Skeletal muscle tissue (tissue), 4 donors: ENCODE results near the gene RBBP4. TPM values are rescaled to one million over a fixed set of nuclear protein-coding genes. Genes with fewer than 3 reads are reported as not detected.

Source experiments
- H3K27ac ChIP-seq: one replicate; pipeline ENCODE4 v1.7.0; 2013; ENCODE audit warnings: mild to moderate bottlenecking, low read depth, low read length, inconsistent platforms
- H3K27me3 ChIP-seq, 3 donors: one replicate each; pipeline ENCODE4 v1.7.0; 2013; ENCODE audit warnings: low read length in 3 of 3; ENCODE audit not compliant: control insufficient read depth in 3 of 3, insufficient read depth in 3 of 3
- H3K36me3 ChIP-seq, 3 donors: one replicate each; pipeline ENCODE4 v1.7.0; 2013; ENCODE audit warnings: low read length in 3 of 3; ENCODE audit not compliant: control insufficient read depth in 3 of 3, insufficient read depth in 3 of 3
- H3K4me1 ChIP-seq, 3 donors: one replicate each; pipeline ENCODE4 v1.7.0; 2013; ENCODE audit warnings: low read length in 3 of 3, mild to moderate bottlenecking in 3 of 3; ENCODE audit not compliant: control insufficient read depth in 3 of 3, insufficient read depth in 3 of 3
- H3K4me3 ChIP-seq, 3 donors: one replicate each; pipeline ENCODE4 v1.7.0; 2013; ENCODE audit warnings: low read length in 3 of 3
- H3K9ac ChIP-seq, 3 donors: one replicate each; pipeline ENCODE4 v1.7.0; 2013; ENCODE audit warnings: low read length in 3 of 3, mild to moderate bottlenecking in 3 of 3, moderate library complexity in 2 of 3, low read depth in 1 of 3
- H3K9me3 ChIP-seq, 3 donors: one replicate each; pipeline ENCODE4 v1.7.0; 2013; ENCODE audit warnings: low read length in 3 of 3; ENCODE audit not compliant: control insufficient read depth in 3 of 3
- total RNA-seq: library from RNA; depleted of rRNA; stranded (reverse); fragments of >200 nt; gene quantifications from one replicate; pipeline ENCODE4 v1.2.3, GENCODE V29; 2014
- donor health status: Osteomylitis.

RBBP4 gene
- total RNA-seq, 1 donor from 2014 or later, result 104 TPM

DNA sequence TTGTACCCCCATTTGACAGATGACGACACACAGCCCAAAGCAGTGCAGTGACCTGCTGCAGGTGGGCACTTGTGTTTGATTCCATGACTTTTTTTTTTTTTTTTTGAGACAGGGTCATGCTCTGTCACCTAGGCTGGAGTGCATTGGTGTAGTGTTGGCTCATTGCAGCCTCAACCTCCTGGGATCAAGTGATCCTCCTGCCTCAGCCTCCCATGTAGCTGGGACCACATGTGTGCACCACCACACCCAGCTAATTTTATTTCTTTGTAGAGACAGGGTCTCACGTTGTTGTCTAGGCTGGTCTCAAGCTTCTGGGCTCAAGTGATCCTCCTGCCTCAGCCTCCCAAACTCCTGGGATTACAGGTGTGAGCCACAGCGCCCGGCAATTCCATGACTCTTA lies 66.5 kb downstream of the RBBP4 start:
- Histone ChIP-seq H3K9ac (no peak overlapping the region), H3K9me3 (no peaks in the 10 kb centered on the region), H3K36me3 (no peaks in the 10 kb centered on the region), H3K4me3 (no peak overlapping the region), H3K27ac (no peak overlapping the region), H3K4me1 (peaks cover 0 to 6% (median 2%) of the 10 kb centered on the region in 3 donors), H3K27me3 (no peaks in the 10 kb centered on the region)

- Histone ChIP-seq H3K4me3 (no peak overlapping the region), H3K4me1 (peaks cover 0 to 5% (median 2%) of the 10 kb centered on the region in 3 donors), H3K36me3 (no peaks in the 10 kb centered on the region), H3K9ac (no peak overlapping the region), H3K9me3 (no peaks in the 10 kb centered on the region), H3K27me3 (no peaks in the 10 kb centered on the region), H3K27ac (no peak overlapping the region)
Measured at GRCh38 chr1:32718036-32718435, 67.0 kb downstream of the RBBP4 start.

DNA sequence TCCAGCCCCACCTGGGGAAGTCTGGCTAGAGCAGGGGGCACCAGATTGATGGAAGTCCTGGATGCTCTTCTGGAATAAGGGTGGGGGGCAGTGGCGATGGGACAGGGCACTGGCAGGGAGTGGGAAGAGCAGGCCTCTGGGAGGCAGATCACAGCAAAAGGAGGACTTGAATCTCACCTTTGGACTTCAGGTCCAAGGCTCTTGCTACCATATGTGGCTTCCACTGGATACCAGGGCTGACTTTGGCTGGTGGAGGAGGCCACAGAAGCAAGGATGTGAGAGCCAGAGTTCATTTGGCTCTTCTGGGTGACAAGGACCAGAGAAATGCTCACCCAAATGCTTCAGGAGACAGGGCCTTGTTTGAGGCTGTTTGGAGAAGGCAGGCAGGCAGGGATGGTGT lies 67.5 kb downstream of the RBBP4 start:
- H3K4me1 ChIP-seq, result peaks cover 0 to 5% (median 2%) of the 10 kb centered on the region in 3 donors
- no peaks in the 10 kb centered on the region for H3K27me3 ChIP-seq
- H3K27ac ChIP-seq, result no peak overlapping the region
- no peak overlapping the region for H3K9ac ChIP-seq
- no peaks in the 10 kb centered on the region for H3K9me3 ChIP-seq
- H3K36me3 ChIP-seq, result no peaks in the 10 kb centered on the region
- H3K4me3 ChIP-seq, result no peak overlapping the region

DNA sequence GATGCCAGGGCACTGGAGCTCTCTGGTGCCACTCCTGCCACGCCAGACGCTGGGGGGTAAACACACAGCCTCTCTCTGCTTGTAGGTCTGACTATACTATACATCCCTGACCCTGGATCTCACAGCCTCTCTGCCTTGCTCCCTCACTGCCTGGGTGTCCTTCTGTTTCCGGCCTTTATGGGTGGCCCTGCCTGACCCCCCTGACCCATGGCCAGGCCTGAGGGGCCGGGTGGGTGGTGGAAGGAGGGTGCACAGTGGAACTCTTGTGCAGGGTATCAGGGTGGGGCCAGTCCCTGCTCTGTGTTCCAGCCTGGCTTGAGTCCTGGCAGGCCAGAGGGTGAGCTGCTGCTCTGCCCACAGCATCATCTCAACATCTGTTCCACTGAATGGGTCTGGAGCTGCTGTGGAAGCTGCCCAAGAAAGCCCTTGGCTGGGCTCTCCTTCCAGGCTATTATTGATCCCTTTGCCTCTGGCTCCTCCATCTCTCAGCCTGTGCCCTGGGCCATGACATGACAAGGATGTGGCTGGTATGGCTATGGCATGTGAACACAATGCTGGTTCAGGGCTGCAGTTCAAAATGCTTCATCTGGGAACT lies 68.8 kb downstream of the RBBP4 start:
- no peaks in the 10 kb centered on the region for H3K36me3 ChIP-seq
- H3K4me3 ChIP-seq, result no peak overlapping the region
- H3K27me3 ChIP-seq, result no peaks in the 10 kb centered on the region
- peaks cover 2 to 8% (median 4%) of the 10 kb centered on the region in 3 donors for H3K4me1 ChIP-seq
- H3K27ac ChIP-seq, result no peak overlapping the region
- H3K9me3 ChIP-seq, result no peaks in the 10 kb centered on the region
- H3K9ac ChIP-seq, result no peak overlapping the region

DNA sequence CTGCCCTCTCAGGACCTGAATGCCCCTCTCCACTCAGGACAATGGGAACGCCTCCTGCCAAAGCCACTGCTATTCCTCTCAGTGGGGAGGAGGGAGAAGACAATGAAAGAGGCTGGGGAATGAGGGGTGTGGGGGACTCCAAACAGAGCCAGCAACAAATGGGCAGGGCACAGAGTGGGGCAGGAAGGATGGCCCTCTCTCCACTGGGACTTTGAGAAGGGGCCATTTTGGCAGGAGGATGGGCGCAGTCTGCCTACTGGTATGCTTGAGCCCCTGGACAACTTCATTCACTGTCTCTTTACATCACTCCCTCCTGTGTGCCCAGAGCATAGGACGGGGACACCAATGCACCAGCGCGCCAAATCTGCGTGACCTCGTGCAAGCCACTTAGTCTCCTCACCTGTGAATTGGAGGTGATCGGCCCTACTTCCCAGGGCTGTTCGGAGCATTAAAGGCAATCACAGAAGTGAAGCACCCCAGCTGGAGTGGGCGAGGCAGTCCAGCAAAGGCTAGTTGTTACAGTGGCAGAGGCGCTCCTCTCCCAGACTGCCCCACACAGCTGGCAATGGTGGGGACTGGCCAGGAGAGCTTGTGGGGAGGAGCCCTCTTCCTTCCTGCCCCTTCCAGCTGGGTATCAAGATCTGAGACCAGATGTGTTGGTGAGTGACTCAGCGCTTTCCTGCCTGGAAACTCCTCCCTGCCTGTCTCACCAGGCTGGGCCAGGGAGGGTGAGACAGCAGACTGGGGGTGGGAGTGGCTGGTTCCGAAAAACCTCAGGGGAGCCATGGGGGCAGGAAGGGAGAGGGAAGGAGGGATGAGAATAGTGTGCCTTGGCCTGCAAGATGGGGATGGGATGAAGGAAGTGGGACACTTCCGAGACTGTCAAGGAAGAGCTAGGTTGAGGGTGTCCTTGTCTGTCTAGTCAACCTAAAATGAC lies 73.9 kb downstream of the RBBP4 start:
- Histone ChIP-seq H3K4me3 (no peak overlapping the region), H3K27me3 (no peaks in the 10 kb centered on the region), H3K27ac (no peak overlapping the region), H3K9me3 (no peaks in the 10 kb centered on the region), H3K4me1 (peaks cover 9 to 13% (median 10%) of the 10 kb centered on the region in 3 donors), H3K36me3 (no peaks in the 10 kb centered on the region), H3K9ac (peak overlapping the region; percentile 16 to 50 (median 33))

DNA sequence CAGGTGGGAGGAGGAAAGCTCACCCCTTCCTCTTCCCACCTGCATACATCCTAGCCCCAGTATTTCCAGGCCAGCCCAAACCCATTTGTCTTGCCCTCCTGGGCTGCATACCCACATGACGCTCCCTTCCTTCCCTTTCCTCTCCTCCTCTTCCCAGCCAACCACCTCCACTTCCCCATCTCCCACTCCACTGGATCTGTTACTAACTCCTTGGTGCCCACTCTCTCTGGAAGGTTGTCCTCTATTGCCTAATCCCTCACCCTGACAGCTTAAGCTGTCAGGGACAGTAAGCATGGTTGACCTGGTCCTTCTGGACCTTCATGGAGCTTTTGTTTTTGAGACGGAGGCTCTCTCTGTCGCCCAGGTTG lies 74.6 kb downstream of the RBBP4 start:
- H3K9me3 ChIP-seq, result no peaks in the 10 kb centered on the region
- no peak overlapping the region for H3K9ac ChIP-seq
- H3K27ac ChIP-seq, result no peak overlapping the region
- H3K4me3 ChIP-seq, result no peak overlapping the region
- H3K4me1 ChIP-seq, result peaks cover 9 to 13% (median 10%) of the 10 kb centered on the region in 3 donors
- no peaks in the 10 kb centered on the region for H3K27me3 ChIP-seq
- H3K36me3 ChIP-seq, result no peaks in the 10 kb centered on the region

DNA sequence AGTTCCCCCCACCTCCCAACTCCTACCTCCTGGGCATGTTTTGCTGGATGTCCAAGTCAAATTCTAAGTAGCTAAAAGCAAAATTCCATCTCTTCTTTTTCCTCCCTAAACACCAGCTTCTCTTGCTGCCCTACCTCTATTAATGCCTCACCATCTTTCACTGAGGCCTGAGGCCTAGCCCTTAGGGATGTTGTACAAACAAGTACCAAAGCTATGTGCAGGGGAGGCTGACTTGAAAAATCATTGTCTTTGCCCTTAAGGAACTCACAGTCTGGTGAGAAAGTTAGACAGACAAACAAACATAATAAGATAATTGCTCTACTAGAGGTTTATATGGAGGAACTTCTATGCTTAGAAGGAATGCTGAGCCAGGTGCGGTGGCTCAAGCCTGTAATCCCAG lies 76.9 kb downstream of the RBBP4 start:
- Histone ChIP-seq H3K36me3 (no peaks in the 10 kb centered on the region), H3K27me3 (no peaks in the 10 kb centered on the region), H3K9me3 (no peaks in the 10 kb centered on the region), H3K4me3 (no peak overlapping the region), H3K9ac (no peak overlapping the region), H3K4me1 (peaks cover 9 to 13% (median 10%) of the 10 kb centered on the region in 3 donors), H3K27ac (no peak overlapping the region)

- Histone ChIP-seq H3K9ac (no peak overlapping the region), H3K36me3 (no peaks in the 10 kb centered on the region)
Measured at GRCh38 chr1:32728413-32729077, 77.5 kb downstream of the RBBP4 start.

GRCh38 chr1:32729254-32730046 lies 78.4 kb downstream of the RBBP4 start:
- H3K36me3 ChIP-seq, result no peaks in the 10 kb centered on the region
- no peak overlapping the region for H3K4me3 ChIP-seq
- H3K27ac ChIP-seq, result no peak overlapping the region
- H3K4me1 ChIP-seq, result peaks cover 9 to 13% (median 10%) of the 10 kb centered on the region in 3 donors
- no peaks in the 10 kb centered on the region for H3K27me3 ChIP-seq
- H3K9ac ChIP-seq, result no peak overlapping the region
- H3K9me3 ChIP-seq, result no peaks in the 10 kb centered on the region

More at GRCh38 chr1:32728413-32729077, 77.5 kb downstream of the RBBP4 start:
- H3K27me3 ChIP-seq, result no peaks in the 10 kb centered on the region
- no peak overlapping the region for H3K4me3 ChIP-seq
- H3K4me1 ChIP-seq, result peaks cover 9 to 13% (median 10%) of the 10 kb centered on the region in 3 donors
- no peaks in the 10 kb centered on the region for H3K9me3 ChIP-seq
- no peak overlapping the region for H3K27ac ChIP-seq
